SJCRH30 (cell line): ENCODE data around the gene STX7. TPM values are rescaled to one million over a fixed set of nuclear protein-coding genes. Genes with fewer than 3 reads are reported as not detected.

Experiments used
- DNase-seq, 2 experiments: peaks; one replicate each; pipeline ENCODE4 v3.0.0-alpha.2; 2015 to 2020
- H3K27ac ChIP-seq: fragments of 250-450 bp; sonication (Bioruptor Pico); 2 replicates; pipeline ENCODE4 v1.5.1; 2020; ENCODE audit warnings: mild to moderate bottlenecking, moderate library complexity
- H3K27me3 ChIP-seq: fragments of 250-450 bp; sonication (Bioruptor Pico); 2 replicates; pipeline ENCODE4 v1.5.1; 2020; ENCODE audit warnings: mild to moderate bottlenecking, moderate library complexity
- H3K36me3 ChIP-seq: fragments of 250-450 bp; sonication (Bioruptor Pico); 2 replicates; pipeline ENCODE4 v1.5.1; 2020; ENCODE audit warnings: mild to moderate bottlenecking, moderate library complexity
- H3K4me1 ChIP-seq: fragments of 250-450 bp; sonication (Bioruptor Pico); 2 replicates; pipeline ENCODE4 v1.5.1; 2020; ENCODE audit warnings: mild to moderate bottlenecking, moderate library complexity
- H3K4me3 ChIP-seq: fragments of 250-450 bp; sonication (Bioruptor Pico); 2 replicates; pipeline ENCODE4 v1.5.1; 2020; ENCODE audit warnings: mild to moderate bottlenecking, moderate library complexity
- H3K9me3 ChIP-seq: fragments of 250-450 bp; sonication (Bioruptor Pico); replicated peaks from 2 replicates; pipeline ENCODE4 v1.5.1; 2020; ENCODE audit warnings: mild to moderate bottlenecking, moderate library complexity
- total RNA-seq: library from RNA; depleted of rRNA; stranded (reverse); fragments of >200 nt; shearing (Covaris generic); gene quantifications from 2 replicates; pipeline ENCODE4 v1.2.3, GENCODE V29; 2014

The STX7 gene
- total RNA-seq, 1 experiment from 2014 or later, result 17.3 TPM

GRCh38 chr6:132494954-132495353, 18.0 kb downstream of the STX7 start:
- H3K36me3 ChIP-seq, result peaks cover 6% of the 10 kb centered on the region; the same call in 1 of the 2 replicates
- H3K9me3 ChIP-seq, result no peaks in the 10 kb centered on the region
- no peak overlapping the region for H3K27ac ChIP-seq
- DNase-seq, result no peak
- no peak overlapping the region for H3K4me3 ChIP-seq
- H3K27me3 ChIP-seq, result no peaks in the 10 kb centered on the region
- H3K4me1 ChIP-seq, result no peaks in the 10 kb centered on the region

- H3K27me3 ChIP-seq, result no peaks in the 10 kb centered on the region
- 0 out of 2 replicates have a peak, but pooled peaks cover 6% of the 10 kb centered on the region for H3K36me3 ChIP-seq
- H3K27ac ChIP-seq, result no peak overlapping the region
- H3K4me3 ChIP-seq, result no peak overlapping the region
- H3K4me1 ChIP-seq, result no peaks in the 10 kb centered on the region
- no peak for DNase-seq
- no peaks in the 10 kb centered on the region for H3K9me3 ChIP-seq
Measured at GRCh38 chr6:132491881-132492280, 21.0 kb downstream of the STX7 start.

- Histone ChIP-seq H3K27ac (no peak overlapping the region), H3K4me3 (no peak overlapping the region), H3K36me3 (0 out of 2 replicates have a peak, but pooled peaks cover 6% of the 10 kb centered on the region), H3K9me3 (no peaks in the 10 kb centered on the region), H3K27me3 (no peaks in the 10 kb centered on the region), H3K4me1 (no peaks in the 10 kb centered on the region)
- DNase-seq, result no peak
Measured at GRCh38 chr6:132491303-132491702, 21.6 kb downstream of the STX7 start.

GRCh38 chr6:132490478-132491204, 22.3 kb downstream of the STX7 start:
- Histone ChIP-seq H3K27ac (no peak overlapping the region), H3K27me3 (no peaks in the 10 kb centered on the region), H3K4me1 (no peaks in the 10 kb centered on the region), H3K36me3 (0 out of 2 replicates have a peak, but pooled peaks cover 6% of the 10 kb centered on the region), H3K9me3 (no peaks in the 10 kb centered on the region), H3K4me3 (no peak overlapping the region)
- no peak for DNase-seq

- no peak overlapping the region for H3K27ac ChIP-seq
- H3K9me3 ChIP-seq, result no peaks in the 10 kb centered on the region
- H3K4me3 ChIP-seq, result no peak overlapping the region
- H3K27me3 ChIP-seq, result no peaks in the 10 kb centered on the region
- DNase-seq, result no peak
- H3K36me3 ChIP-seq, result 0 out of 2 replicates have a peak, but pooled peaks cover 6% of the 10 kb centered on the region
- no peaks in the 10 kb centered on the region for H3K4me1 ChIP-seq
Measured at GRCh38 chr6:132490024-132490423, 22.9 kb downstream of the STX7 start.

GRCh38 chr6:132489376-132489775, 23.5 kb downstream of the STX7 start:
- no peak overlapping the region for H3K4me3 ChIP-seq
- H3K36me3 ChIP-seq, result 0 out of 2 replicates have a peak, but pooled peaks cover 6% of the 10 kb centered on the region
- DNase-seq, result no peak
- H3K9me3 ChIP-seq, result no peaks in the 10 kb centered on the region
- H3K27me3 ChIP-seq, result no peaks in the 10 kb centered on the region
- no peaks in the 10 kb centered on the region for H3K4me1 ChIP-seq
- H3K27ac ChIP-seq, result no peak overlapping the region

- H3K9me3 ChIP-seq, result no peaks in the 10 kb centered on the region
- H3K36me3 ChIP-seq, result no peaks in the 10 kb centered on the region
- no peak overlapping the region for H3K27ac ChIP-seq
- H3K4me3 ChIP-seq, result no peak overlapping the region
- peaks cover 6% of the 10 kb centered on the region; the same call in 1 of the 2 replicates for H3K4me1 ChIP-seq
- DNase-seq, result no peak
- no peaks in the 10 kb centered on the region for H3K27me3 ChIP-seq
Measured at GRCh38 chr6:132487762-132488161, 25.2 kb downstream of the STX7 start.

GRCh38 chr6:132484680-132485018, 28.3 kb downstream of the STX7 start:
- Histone ChIP-seq H3K27ac (no peak overlapping the region), H3K4me1 (peaks cover 6% of the 10 kb centered on the region; the same call in 1 of the 2 replicates), H3K4me3 (no peak overlapping the region), H3K9me3 (no peaks in the 10 kb centered on the region), H3K36me3 (no peaks in the 10 kb centered on the region), H3K27me3 (no peaks in the 10 kb centered on the region)
- DNase-seq, result no peak

GRCh38 chr6:132483779-132484679, 28.9 kb downstream of the STX7 start:
- Histone ChIP-seq H3K27ac (no peak overlapping the region), H3K27me3 (no peaks in the 10 kb centered on the region), H3K4me1 (peaks cover 6% of the 10 kb centered on the region; the same call in 1 of the 2 replicates), H3K4me3 (no peak overlapping the region), H3K36me3 (no peaks in the 10 kb centered on the region), H3K9me3 (no peaks in the 10 kb centered on the region)
- peak; percentile 45 to 84 for DNase-seq

- H3K4me3 ChIP-seq, result no peak overlapping the region
- H3K9me3 ChIP-seq, result no peaks in the 10 kb centered on the region
- peaks cover 6% of the 10 kb centered on the region; the same call in 1 of the 2 replicates for H3K4me1 ChIP-seq
- no peak overlapping the region for H3K27ac ChIP-seq
- H3K27me3 ChIP-seq, result no peaks in the 10 kb centered on the region
- no peak for DNase-seq
- no peaks in the 10 kb centered on the region for H3K36me3 ChIP-seq
Measured at GRCh38 chr6:132482581-132482980, 30.3 kb downstream of the STX7 start.

- Histone ChIP-seq H3K27me3 (no peaks in the 10 kb centered on the region), H3K4me1 (peaks cover 6% of the 10 kb centered on the region; the same call in 1 of the 2 replicates), H3K27ac (no peak overlapping the region), H3K9me3 (no peaks in the 10 kb centered on the region), H3K36me3 (no peaks in the 10 kb centered on the region), H3K4me3 (no peak overlapping the region)
- DNase-seq, result no peak
Measured at GRCh38 chr6:132481189-132481588, 31.7 kb downstream of the STX7 start.

GRCh38 chr6:132479131-132479530, 33.8 kb downstream of the STX7 start:
- H3K27ac ChIP-seq, result no peak overlapping the region
- H3K9me3 ChIP-seq, result no peaks in the 10 kb centered on the region
- H3K27me3 ChIP-seq, result no peaks in the 10 kb centered on the region
- no peak for DNase-seq
- no peaks in the 10 kb centered on the region for H3K36me3 ChIP-seq
- H3K4me3 ChIP-seq, result no peak overlapping the region
- peaks cover 6% of the 10 kb centered on the region; the same call in 1 of the 2 replicates for H3K4me1 ChIP-seq

GRCh38 chr6:132478674-132479073, 34.2 kb downstream of the STX7 start:
- no peaks in the 10 kb centered on the region for H3K27me3 ChIP-seq
- no peak overlapping the region for H3K27ac ChIP-seq
- no peaks in the 10 kb centered on the region for H3K9me3 ChIP-seq
- H3K36me3 ChIP-seq, result no peaks in the 10 kb centered on the region
- no peak overlapping the region for H3K4me3 ChIP-seq
- H3K4me1 ChIP-seq, result peaks cover 3% of the 10 kb centered on the region; the same call in 1 of the 2 replicates
- no peak for DNase-seq

GRCh38 chr6:132478266-132478665, 34.6 kb downstream of the STX7 start:
- DNase-seq, result no peak
- Histone ChIP-seq H3K9me3 (no peaks in the 10 kb centered on the region), H3K4me1 (no peaks in the 10 kb centered on the region), H3K4me3 (no peak overlapping the region), H3K27ac (no peak overlapping the region), H3K36me3 (no peaks in the 10 kb centered on the region), H3K27me3 (no peaks in the 10 kb centered on the region)

- no peak for DNase-seq
- no peak overlapping the region for H3K27ac ChIP-seq
- no peaks in the 10 kb centered on the region for H3K4me1 ChIP-seq
Measured at GRCh38 chr6:132476688-132477087, 36.2 kb downstream of the STX7 start.

More at GRCh38 chr6:132476688-132477087, 36.2 kb downstream of the STX7 start:
- Histone ChIP-seq H3K9me3 (no peaks in the 10 kb centered on the region), H3K4me3 (no peak overlapping the region), H3K36me3 (no peaks in the 10 kb centered on the region), H3K27me3 (no peaks in the 10 kb centered on the region)
